GM19193 (cell line): ENCODE data around the gene KCNC1.

Experiments
- POLR2A ChIP-seq: IDR thresholded peaks from 4 replicates; pipeline ENCODE4 v1.6.1; 2011; ENCODE audit not compliant: insufficient read depth, insufficient read length; ENCODE audit errors: extremely low read depth

Gene KCNC1

GRCh38 chr11:17722000-17722643 lies 12.5 kb upstream of the KCNC1 start:
- TF ChIP-seq POLR2A = no peak

GRCh38 chr11:17724020-17724908 lies 10.3 kb upstream of the KCNC1 start:
- TF ChIP-seq POLR2A = no peak

GRCh38 chr11:17725174-17725573 lies 9.4 kb upstream of the KCNC1 start:
- TF ChIP-seq POLR2A = no peak

GRCh38 chr11:17730137-17730536 lies 4.4 kb upstream of the KCNC1 start:
- TF ChIP-seq POLR2A = no peak

- TF ChIP-seq POLR2A = no peak
Measured at GRCh38 chr11:17730608-17731462, 3.7 kb upstream of the KCNC1 start.

- no peak for TF ChIP-seq POLR2A
Measured at GRCh38 chr11:17733261-17733660, 1.3 kb upstream of the KCNC1 start.

GRCh38 chr11:17734986-17735817 lies 621 bp downstream of the KCNC1 start:
- no peak for TF ChIP-seq POLR2A

GRCh38 chr11:17735818-17736578 lies 1.4 kb downstream of the KCNC1 start:
- no peak for TF ChIP-seq POLR2A

GRCh38 chr11:17736579-17736893 lies 2.0 kb downstream of the KCNC1 start:
- TF ChIP-seq POLR2A = no peak

GRCh38 chr11:17736930-17737817 lies 2.6 kb downstream of the KCNC1 start:
- TF ChIP-seq POLR2A = no peak

- no peak for TF ChIP-seq POLR2A
Measured at GRCh38 chr11:17738151-17738973, 3.8 kb downstream of the KCNC1 start.

- no peak for TF ChIP-seq POLR2A
Measured at GRCh38 chr11:17739945-17740338, 5.4 kb downstream of the KCNC1 start.

GRCh38 chr11:17740649-17741235 lies 6.2 kb downstream of the KCNC1 start:
- TF ChIP-seq POLR2A = no peak
